Measurements from ENCODE around the gene NWD2.

Gene NWD2

DNA sequence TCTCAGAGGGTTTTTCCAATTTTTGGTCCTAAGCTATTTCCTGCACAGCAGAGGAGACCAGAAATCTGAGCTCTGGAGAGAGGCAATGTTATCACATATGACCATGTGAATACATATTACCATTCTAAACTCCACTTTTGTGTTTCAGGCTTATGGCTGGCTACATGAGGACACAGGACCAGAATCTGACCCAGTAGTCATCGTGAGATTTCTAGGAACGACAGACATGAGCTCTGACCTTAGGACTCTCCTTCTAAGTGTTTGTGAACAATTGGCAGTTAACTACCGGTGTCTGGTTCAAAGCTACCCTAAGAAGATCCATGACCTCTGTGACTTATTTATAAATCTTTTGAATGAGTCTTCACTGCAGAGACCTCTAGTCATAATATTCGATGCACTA, 198.6 kb downstream of the NWD2 start:
- DNase-seq, result no peak

- DNase-seq, result no peak
These were observed 200.5 kb downstream of the NWD2 start for GRCh38 chr4:37445023-37445422.

- DNase-seq, result no peak
These were observed 201.5 kb downstream of the NWD2 start for GRCh38 chr4:37446016-37446415.

GRCh38 chr4:37447886-37448285, 203.3 kb downstream of the NWD2 start:
- DNase-seq, result no peak

DNA sequence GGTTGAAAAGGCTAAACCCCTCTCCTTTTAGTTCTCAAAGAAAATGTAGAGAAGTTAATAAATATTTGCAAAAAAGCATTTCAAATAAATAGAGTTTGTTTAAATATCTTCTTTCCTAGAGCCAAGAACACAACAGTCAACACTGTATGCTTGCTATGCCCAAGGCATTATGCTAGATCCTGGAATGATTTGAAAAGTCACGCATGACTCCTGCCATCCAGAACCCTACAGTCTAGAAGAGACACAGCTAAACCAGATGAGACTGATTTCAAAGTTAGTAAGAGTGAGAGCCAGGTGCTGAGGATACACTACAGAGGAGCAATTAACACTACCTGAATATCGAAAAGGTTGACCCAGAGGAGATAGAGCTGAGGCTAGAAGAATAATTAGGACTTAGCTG, 205.8 kb downstream of the NWD2 start:
- no peak for DNase-seq

- no peak for DNase-seq
These were observed 206.4 kb downstream of the NWD2 start for GRCh38 chr4:37450911-37451310.

DNA sequence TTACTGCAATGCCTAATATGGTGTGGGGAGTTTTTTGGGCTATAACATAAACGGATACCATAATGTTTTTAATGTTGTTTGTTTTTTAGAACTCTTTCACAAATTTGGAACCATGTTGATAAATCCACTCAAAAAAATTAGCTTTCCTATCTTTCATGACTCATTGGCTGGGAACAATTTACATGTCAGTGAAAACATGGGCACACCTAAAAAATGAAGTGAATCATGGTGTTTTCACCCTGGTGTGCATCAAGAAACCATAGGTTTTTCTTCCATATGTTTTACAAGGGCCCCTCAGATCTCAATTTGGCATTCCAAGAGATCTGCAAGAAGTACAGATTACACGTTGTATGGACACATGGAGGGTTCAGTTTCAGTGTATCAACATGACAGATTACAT, 207.1 kb downstream of the NWD2 start:
- DNase-seq, result no peak

- DNase-seq, result peak; percentile 84
These were observed 208.4 kb downstream of the NWD2 start for GRCh38 chr4:37452952-37453280.

DNA sequence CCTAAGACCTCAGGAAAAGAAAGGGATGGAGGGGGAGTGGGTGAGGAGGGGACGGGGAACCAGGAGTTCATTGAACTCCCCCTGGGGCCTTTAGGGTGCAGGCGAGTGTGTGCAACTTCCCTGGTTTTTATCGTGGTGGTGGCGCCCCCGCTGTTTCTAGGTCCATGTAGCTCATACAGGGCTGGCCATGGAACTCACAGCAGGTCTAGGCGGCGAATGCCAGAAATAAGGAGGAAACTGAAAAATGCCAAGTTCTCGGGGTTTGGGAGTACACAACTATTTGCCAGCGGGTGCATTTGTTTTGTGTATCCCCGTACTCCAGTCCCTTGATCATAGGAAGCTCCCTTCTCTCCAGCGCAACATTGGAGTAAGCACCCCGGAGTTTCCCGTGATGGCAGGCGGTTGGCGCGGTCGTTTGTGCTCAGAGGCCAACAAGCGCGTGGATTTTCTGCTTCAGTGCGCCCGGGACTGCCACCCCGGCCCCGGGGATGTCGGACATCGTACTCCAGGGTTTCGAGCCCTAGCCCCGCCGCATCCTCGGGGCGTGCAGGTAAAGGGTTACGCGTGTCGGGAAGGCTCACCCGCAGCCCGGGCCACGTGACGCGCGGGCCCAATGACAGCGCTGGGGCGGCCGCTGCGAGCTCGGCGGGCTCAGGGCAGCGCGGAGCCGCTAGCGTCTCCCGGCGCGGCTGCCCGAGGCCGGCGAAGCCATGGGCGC, 208.9 kb downstream of the NWD2 start:
- peak; percentile 54 for DNase-seq

DNA sequence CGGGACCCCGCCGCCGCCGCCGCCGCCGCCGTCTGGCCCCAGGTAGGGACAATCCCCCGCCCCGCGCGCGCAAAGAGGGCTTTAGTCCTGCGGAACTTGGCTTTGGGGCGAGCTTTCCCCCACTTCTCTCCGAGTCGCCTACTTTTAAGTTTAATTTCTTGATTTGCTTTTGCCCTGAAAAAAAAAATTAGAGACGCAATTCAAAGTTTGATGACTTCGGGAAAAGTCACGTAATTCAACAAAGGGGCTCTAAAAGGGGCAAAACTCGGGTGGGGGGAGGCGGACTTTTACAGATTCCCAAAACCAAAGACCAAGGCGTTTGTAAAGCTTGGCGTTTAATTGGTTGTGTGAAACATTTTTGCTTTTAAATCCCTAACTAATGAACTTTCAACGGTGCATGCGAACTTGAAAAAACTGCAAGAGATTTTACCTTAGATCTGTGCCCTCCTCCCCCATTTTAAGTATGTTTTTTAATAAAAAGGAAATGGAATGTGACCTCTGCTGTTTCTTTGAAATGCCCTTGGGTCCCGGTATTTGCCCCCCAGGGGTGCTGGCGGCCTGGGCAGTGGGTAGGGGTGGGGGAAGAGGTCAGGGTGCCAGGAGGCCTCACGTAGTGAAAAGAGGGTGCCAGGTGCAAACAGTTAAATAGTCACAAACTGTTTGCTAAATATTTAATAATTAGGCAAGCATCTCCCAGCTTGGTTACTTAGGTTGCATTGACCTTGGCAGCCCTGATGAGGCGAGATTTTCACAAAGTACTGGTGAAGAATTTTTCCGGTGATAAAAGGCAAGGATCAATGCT, 209.7 kb downstream of the NWD2 start:
- no peak for DNase-seq

DNA sequence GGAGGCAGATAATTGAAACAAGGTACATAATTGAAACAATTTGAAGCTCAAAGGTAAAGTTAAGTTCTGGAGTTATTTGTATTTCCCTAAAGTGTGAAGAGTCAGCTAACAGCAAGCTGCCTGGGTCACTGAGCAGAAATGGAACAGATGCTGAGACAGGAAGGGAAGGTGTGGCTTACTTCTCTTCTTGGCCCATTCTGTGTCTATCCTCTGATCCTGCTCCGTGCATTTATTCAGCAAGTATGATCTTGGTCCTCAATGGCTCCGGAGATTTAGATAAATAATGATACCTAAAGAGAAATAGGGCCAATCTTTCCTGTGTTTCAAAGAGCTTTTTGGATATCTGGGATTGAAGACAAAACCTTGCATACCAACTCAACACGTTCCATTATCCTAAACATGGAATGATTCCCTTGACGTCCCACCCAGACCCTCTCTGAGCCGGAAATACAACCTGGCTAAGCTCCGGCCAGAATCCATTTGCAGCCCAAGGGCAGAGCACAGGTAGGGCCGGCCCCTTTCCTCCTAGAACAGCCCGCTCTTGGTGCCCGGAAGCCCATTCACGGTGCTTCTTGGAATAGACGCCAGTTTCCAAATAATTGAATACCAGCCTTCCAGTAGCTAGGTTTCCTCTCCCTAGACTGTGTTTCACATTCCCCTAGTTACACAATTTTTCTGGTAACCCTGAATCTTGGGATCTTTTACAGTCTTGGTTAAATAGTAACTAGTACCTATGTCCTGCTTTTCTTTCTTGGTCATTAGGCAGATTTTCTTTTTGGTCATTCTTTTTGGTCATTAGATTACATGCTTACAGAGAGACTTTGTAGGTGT, 211.0 kb downstream of the NWD2 start:
- DNase-seq, result no peak

DNA sequence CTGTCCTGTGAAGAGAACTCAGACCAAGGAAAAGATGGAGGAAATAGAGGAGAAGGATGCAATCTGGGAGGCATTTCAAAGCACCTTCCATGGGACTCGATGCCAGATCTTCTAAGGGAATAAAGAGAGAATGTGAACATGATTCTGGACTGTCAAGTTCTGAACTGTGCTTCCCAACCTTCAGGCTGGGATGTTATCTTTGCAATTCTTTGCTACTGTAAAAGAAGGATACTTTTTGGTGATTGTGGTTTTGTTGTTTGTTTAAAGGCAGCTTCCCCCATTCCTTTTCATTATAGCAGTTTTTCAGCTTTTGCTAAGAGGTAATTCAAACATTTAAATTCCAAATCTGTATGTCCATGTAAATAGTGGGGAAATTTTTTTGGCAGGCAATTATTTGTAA, 217.3 kb downstream of the NWD2 start:
- DNase-seq, result no peak

GRCh38 chr4:37463033-37463856, 218.7 kb downstream of the NWD2 start:
- DNase-seq, result no peak

- no peak for DNase-seq
These were observed 220.0 kb downstream of the NWD2 start for GRCh38 chr4:37464373-37465128.

GRCh38 chr4:37465296-37465695, 220.8 kb downstream of the NWD2 start:
- DNase-seq, result no peak

- DNase-seq, result no peak
These were observed 221.3 kb downstream of the NWD2 start for GRCh38 chr4:37465845-37466244.

GRCh38 chr4:37467223-37467622, 222.7 kb downstream of the NWD2 start:
- no peak for DNase-seq

DNA sequence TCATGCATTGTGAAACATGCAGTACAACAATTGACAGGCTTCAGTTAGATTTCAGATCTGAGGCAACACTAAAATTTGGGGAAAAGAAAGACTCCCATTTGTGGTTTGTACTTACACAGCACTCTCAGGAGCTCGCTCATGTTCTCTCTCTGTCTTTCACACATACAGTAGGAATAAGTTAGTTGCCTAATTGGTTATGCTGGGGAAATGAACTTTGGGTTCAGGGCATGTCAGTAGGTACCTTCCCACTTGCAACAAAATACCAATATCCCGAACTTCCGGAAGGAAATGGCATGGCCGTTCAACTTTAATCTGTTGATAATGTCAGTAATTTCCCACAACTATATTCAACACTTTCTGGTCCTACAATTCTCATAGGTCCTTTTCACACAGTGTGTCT, 223.3 kb downstream of the NWD2 start:
- DNase-seq, result no peak

DNA sequence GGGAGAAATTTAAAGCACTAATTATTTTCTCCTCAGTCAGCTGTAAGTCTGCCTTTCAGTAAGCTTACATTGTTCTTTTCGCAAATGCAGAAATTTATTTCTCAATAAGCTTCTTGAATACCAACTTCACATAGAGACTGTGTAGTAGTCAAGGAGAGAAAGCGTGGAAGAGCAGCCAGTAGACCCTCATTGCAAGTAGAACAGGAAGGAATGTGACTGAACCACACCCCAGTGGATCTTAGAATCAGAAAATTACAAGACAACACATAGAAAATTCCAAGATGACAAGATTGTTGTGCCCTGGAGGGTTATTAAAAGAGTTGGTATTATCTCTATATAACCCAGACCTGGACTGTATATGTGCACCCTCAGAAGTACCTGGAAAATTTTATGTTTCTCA, 224.7 kb downstream of the NWD2 start:
- DNase-seq, result no peak

DNA sequence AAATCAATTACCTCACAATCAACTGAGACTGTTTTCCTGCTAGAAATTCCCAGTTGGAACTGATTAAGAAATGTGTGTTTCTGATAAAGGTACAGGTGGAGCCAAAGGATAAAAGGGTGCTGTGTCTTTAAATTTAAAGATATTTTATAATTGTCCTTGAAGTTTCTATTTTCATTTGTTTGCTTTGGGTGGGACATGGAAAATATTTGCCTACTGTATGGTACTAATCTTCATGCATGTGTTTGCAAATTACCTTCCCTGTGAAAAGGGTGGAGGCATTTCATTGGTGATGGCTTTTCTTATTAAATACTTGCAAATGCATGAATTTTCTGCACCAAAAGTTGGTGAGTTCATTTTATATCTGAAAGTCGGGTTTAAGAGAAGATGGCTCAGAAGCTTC, 225.7 kb downstream of the NWD2 start:
- DNase-seq, result no peak

GRCh38 chr4:37471093-37471492, 226.6 kb downstream of the NWD2 start:
- DNase-seq, result no peak

DNA sequence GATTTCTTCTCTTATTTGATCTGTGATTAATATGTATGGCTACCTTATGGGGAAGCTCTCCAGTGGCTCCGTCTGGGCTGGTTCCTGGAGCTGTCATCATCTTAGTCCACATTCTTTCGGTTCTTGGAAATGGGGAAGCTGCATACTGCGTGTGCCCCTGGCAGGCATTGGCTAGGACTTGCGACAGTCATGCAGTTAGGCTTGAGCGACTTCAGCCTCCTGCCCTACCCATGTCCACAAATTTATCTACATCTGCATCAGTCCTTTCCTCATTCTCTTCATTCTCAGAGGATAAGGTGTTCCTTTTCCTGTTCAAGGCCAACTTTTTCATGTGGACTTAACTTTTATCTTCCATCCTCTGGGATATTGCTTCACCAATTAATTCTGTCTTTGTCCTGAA, 227.4 kb downstream of the NWD2 start:
- DNase-seq, result peak; percentile 58

Data from hematopoietic multipotent progenitor cell treated with erythropoietin and hydrocortisone succinate and interleukin-3 and kit ligand, for 4 days (in vitro differentiated cells).